Measurements from ENCODE around the gene PINLYP. TPM values are rescaled to one million over a fixed set of nuclear protein-coding genes. Genes with fewer than 3 reads are reported as not detected.

PINLYP gene
- total and polyA plus RNA-seq, 2 donors (not counting 3 experiments of a cell fraction or from before 2014, with no cell fraction given), result 5.5 TPM

- no peak for FAIRE-seq
- no peak for TF ChIP-seq MYC (IDR thresholded peaks at IDR 0.05; ENCODE audit: low read depth, low read length)
- no peak for TF ChIP-seq MAX (IDR thresholded peaks at IDR 0.05; ENCODE audit: insufficient read depth, insufficient read length)
- TF ChIP-seq CTCF (IDR thresholded peaks at IDR 0.05; ENCODE audit: extremely low read depth in 1 of 2, insufficient read depth in 1 of 2, low read depth in 1 of 2, low read length in 2 of 2), result no peak
- no peak for TF ChIP-seq GATA2 (IDR thresholded peaks at IDR 0.05; ENCODE audit: insufficient read depth, insufficient read length, low read depth, low read length)
- no peak for TF ChIP-seq POLR2AphosphoS5 (IDR thresholded peaks at IDR 0.05; ENCODE audit: insufficient read depth, low read depth, low read length)
- TF ChIP-seq FOS (IDR thresholded peaks at IDR 0.05; ENCODE audit: borderline replicate concordance, insufficient read depth, low read length), result no peak
- TF ChIP-seq JUN (IDR thresholded peaks at IDR 0.05; ENCODE audit: borderline replicate concordance, insufficient read depth, insufficient read length, low read depth), result no peak
- TF ChIP-seq POLR2A (IDR thresholded peaks at IDR 0.05; ENCODE audit: low read depth, low read length), result no peak
- no peak for TF ChIP-seq EZH2 (IDR thresholded peaks at IDR 0.05; ENCODE audit: borderline replicate concordance, low read depth, low read length, severe bottlenecking)
- intact Hi-C loops (cut with micrococcal nuclease) (no loop called here), dilution Hi-C loops (cut with MboI; ENCODE audit: extremely low pct_ligation_motif_present, low sequenced_read_pairs) (no loop called here)
- Histone ChIP-seq H3K4me3 (replicated peaks in 1 of 3; ENCODE audit: insufficient read depth in 1 of 3, low read depth in 1 of 3, low read length in 3 of 3) (no peak overlapping the region), H3K27ac (ENCODE audit: insufficient read depth, low read depth, low read length) (no peak overlapping the region), H3K9me3 (replicated peaks; ENCODE audit: control insufficient read depth, insufficient read depth, low read length) (no peaks in the 10 kb centered on the region), H2AFZ (ENCODE audit: low read depth, low read length) (no peak overlapping the region), H3K9me1 (replicated peaks; ENCODE audit: control insufficient read depth, extremely low read depth, insufficient read depth, low read length) (no peaks in the 10 kb centered on the region), H3K79me2 (ENCODE audit: control insufficient read depth, insufficient read depth, low read length) (no peaks in the 10 kb centered on the region), H3K4me2 (ENCODE audit: insufficient read depth, low read length) (no peak overlapping the region), H3K36me3 (ENCODE audit: control insufficient read depth in 2 of 2, extremely low read depth in 1 of 2, insufficient read depth in 2 of 2, low read length in 2 of 2) (no peaks in the 10 kb centered on the region), H3K4me1 (ENCODE audit: control insufficient read depth, extremely low read depth, insufficient read depth, low read length) (peaks cover 7% of the 10 kb centered on the region), H3K27me3 (ENCODE audit: control insufficient read depth in 2 of 2, insufficient read depth in 2 of 2, low read length in 2 of 2) (no peaks in the 10 kb centered on the region), H4K20me1 (replicated peaks; ENCODE audit: control insufficient read depth, extremely low read depth, insufficient read depth, low read length) (no peaks in the 10 kb centered on the region), H3K9ac (replicated peaks; ENCODE audit: extremely low read depth, insufficient read depth, low read length) (no peak overlapping the region)
- no peak for DNase-seq (ENCODE audit: low read depth, low spot score)
- ChIA-PET POLR2A (no interaction called here), CTCF (interaction anchor here (0.8 kb wide), 1 partner anchor 29 kb away, joined by 3 read pairs; no protein-coding TSS in a partner anchor)
- BruUV-seq (replicated peaks), result no TSS peak
These were observed 48.5 kb downstream of the PINLYP start for GRCh38 chr19:43623889-43624670.

Data from endothelial cell of umbilical vein (primary cell).